ENCODE measurements around the gene MYO1B.

Gene MYO1B

GRCh38 chr2:191315365-191315752, 70.2 kb downstream of the MYO1B start:
- no peak for TF ChIP-seq CTCF (IDR thresholded peaks at IDR 0.05; ENCODE audit: low read length)
- no peak for TF ChIP-seq EZH2 (IDR thresholded peaks at IDR 0.05; ENCODE audit: borderline replicate concordance, low read length)
- Histone ChIP-seq H3K36me3 (ENCODE audit: insufficient read depth, low read length) (no peaks in the 10 kb centered on the region), H3F3A (ENCODE audit: insufficient read depth, low read length) (no peaks in the 10 kb centered on the region), H3K27ac (ENCODE audit: low read depth, low read length, poor library complexity, severe bottlenecking) (no peak overlapping the region), H3K9me3 (ENCODE audit: low read length) (no peaks in the 10 kb centered on the region), H3K4me1 (ENCODE audit: insufficient read depth, low read length, severe bottlenecking) (no peaks in the 10 kb centered on the region), H3K9ac (ENCODE audit: low read length) (no peak overlapping the region), H3K4me2 (ENCODE audit: low read length) (no peak overlapping the region), H3K9me2 (ENCODE audit: low read depth, low read length) (no peaks in the 10 kb centered on the region), H3K79me2 (ENCODE audit: insufficient read depth, low read length) (no peaks in the 10 kb centered on the region), H3K4me3 (ENCODE audit: low read depth, low read length, poor library complexity, severe bottlenecking) (no peak overlapping the region), H4K20me1 (ENCODE audit: insufficient read depth, low read length) (no peaks in the 10 kb centered on the region), H3K27me3 (ENCODE audit: insufficient read depth, low read length) (no peaks in the 10 kb centered on the region), H2AFZ (ENCODE audit: low read length) (no peak overlapping the region)

- Histone ChIP-seq H3K4me3 (ENCODE audit: low read depth, low read length, poor library complexity, severe bottlenecking) (no peak overlapping the region), H3K36me3 (ENCODE audit: insufficient read depth, low read length) (no peaks in the 10 kb centered on the region), H3F3A (ENCODE audit: insufficient read depth, low read length) (no peaks in the 10 kb centered on the region), H3K27me3 (ENCODE audit: insufficient read depth, low read length) (no peaks in the 10 kb centered on the region), H3K79me2 (ENCODE audit: insufficient read depth, low read length) (no peaks in the 10 kb centered on the region), H3K4me1 (ENCODE audit: insufficient read depth, low read length, severe bottlenecking) (no peaks in the 10 kb centered on the region), H2AFZ (ENCODE audit: low read length) (no peak overlapping the region), H3K27ac (ENCODE audit: low read depth, low read length, poor library complexity, severe bottlenecking) (no peak overlapping the region), H3K9me2 (ENCODE audit: low read depth, low read length) (no peaks in the 10 kb centered on the region), H3K9ac (ENCODE audit: low read length) (no peak overlapping the region), H3K4me2 (ENCODE audit: low read length) (no peak overlapping the region), H4K20me1 (ENCODE audit: insufficient read depth, low read length) (no peaks in the 10 kb centered on the region), H3K9me3 (ENCODE audit: low read length) (no peaks in the 10 kb centered on the region)
- no peak for TF ChIP-seq EZH2 (IDR thresholded peaks at IDR 0.05; ENCODE audit: borderline replicate concordance, low read length)
- no peak for TF ChIP-seq CTCF (IDR thresholded peaks at IDR 0.05; ENCODE audit: low read length)
Observed at GRCh38 chr2:191316246-191316994, 71.2 kb downstream of the MYO1B start.

GRCh38 chr2:191318037-191318728, 73.0 kb downstream of the MYO1B start:
- Histone ChIP-seq H3K9me2 (ENCODE audit: low read depth, low read length) (no peaks in the 10 kb centered on the region), H3K9me3 (ENCODE audit: low read length) (no peaks in the 10 kb centered on the region), H3K27ac (ENCODE audit: low read depth, low read length, poor library complexity, severe bottlenecking) (no peak overlapping the region), H3K36me3 (ENCODE audit: insufficient read depth, low read length) (no peaks in the 10 kb centered on the region), H3K4me1 (ENCODE audit: insufficient read depth, low read length, severe bottlenecking) (no peaks in the 10 kb centered on the region), H2AFZ (ENCODE audit: low read length) (no peak overlapping the region), H3K4me2 (ENCODE audit: low read length) (no peak overlapping the region), H3K9ac (ENCODE audit: low read length) (no peak overlapping the region), H3F3A (ENCODE audit: insufficient read depth, low read length) (no peaks in the 10 kb centered on the region), H3K27me3 (ENCODE audit: insufficient read depth, low read length) (no peaks in the 10 kb centered on the region), H3K4me3 (ENCODE audit: low read depth, low read length, poor library complexity, severe bottlenecking) (no peak overlapping the region), H3K79me2 (ENCODE audit: insufficient read depth, low read length) (no peaks in the 10 kb centered on the region), H4K20me1 (ENCODE audit: insufficient read depth, low read length) (no peaks in the 10 kb centered on the region)
- TF ChIP-seq EZH2 (IDR thresholded peaks at IDR 0.05; ENCODE audit: borderline replicate concordance, low read length) (no peak), CTCF (IDR thresholded peaks at IDR 0.05; ENCODE audit: low read length) (no peak)
